HG03280 (cell line): ENCODE data around the gene FGF10.

Experiments used
- ATAC-seq: cut with Tn5 transposase; IDR thresholded peaks from one replicate; pipeline ENCODE4 v1.9.1; 2021; ENCODE audit warnings: mild to moderate bottlenecking, moderate library complexity; ENCODE audit not compliant: unreplicated experiment

Gene FGF10

DNA sequence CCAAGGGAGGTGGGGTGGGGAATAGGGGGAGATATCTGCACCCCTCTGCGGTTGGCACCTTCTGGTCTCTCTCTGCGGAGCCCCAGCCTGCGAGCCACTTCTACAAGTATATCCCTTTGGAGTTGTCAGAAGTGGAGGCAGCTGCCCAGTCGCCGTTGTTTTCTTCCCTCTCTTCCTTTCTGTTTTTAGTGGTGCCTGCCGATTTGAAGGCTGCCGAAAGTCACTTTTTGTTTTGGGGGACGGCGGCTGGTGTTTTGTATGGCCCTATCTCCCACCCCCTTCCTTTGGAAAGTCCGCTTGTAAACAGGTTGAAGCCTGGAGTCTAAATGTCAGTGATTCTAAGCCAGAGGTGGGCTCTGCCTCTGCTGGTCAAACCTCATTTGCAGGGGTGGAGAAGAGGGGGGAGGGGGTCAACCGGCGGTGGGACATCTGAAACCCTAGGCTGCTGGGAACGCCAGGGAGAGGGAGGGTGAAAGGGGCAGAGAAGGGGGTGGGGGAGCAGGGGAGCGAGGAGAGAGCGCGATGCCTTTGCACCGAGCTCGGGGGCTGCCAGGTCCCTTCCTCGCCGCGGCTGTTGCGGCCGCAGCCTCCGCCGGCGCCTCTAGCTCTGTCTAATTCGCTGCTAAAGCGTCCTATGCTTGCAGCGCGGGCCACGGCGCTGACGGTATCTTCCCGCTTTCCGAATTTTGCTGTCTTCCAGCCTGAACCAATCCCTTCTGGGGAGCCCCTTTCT is at the start of gene FGF10:
FGF10 (minus strand) TSS at position 331 of the 733 bp plus-strand sequence. CDS start 738 bp downstream, outside the sequence.
- no peak for ATAC-seq

DNA sequence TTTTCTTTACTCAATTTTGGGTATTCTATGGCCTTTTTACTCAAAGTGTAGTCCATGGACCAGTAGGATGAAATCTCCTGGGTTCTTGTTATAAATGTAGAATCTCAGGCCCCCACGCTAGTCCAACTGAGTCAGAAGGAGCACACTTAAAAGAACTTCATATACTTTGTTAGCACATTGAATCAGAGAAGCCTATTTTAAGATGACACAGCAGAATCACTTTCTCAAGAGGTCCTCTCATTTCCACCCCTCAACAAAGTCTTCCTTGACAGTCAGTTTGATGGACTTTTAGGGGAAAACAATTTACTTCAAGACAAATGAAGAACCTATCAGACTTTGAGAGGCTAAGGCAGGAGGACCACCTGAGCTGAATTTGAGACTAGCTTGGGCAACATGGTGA is 37.7 kb upstream of the FGF10 start:
- ATAC-seq = no peak

DNA sequence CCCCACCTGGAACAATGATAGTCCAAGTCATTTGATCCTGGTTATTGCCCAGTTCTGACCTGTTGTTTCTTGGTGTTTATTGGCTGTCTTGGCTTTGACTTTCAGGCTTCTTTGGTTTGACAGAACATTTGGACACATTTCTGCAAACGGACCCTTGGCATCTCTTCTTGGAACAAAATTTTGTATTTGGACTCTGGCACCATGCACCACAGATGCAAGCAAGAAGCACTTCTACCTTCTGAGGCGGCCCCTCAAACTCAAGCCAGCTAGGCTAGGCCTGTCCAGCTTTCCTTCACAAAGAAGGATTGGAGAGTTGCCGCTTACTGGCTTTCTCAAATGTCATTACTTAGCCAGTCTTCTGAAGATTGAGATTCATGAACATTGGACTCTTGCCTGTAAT is 23.1 kb upstream of the FGF10 start:
- no peak for ATAC-seq

DNA sequence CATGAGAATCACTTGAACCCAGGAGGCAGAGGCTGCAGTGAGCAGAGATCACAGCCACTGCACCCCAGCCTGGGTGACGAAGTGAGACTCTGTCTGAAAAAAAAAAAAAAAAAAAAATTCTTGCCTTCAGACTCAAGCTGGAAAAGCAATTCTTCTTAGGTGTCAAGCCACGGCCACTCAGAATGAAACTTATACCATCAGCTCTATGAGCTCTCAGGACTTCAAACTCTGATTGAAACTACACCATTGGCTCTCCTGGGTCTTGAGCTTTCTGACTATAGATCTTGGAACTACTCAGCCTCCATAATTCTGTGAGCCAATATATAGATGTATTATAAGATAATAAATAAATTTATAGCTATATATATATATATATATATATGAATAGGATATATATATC is 12.9 kb upstream of the FGF10 start:
- no peak for ATAC-seq

DNA sequence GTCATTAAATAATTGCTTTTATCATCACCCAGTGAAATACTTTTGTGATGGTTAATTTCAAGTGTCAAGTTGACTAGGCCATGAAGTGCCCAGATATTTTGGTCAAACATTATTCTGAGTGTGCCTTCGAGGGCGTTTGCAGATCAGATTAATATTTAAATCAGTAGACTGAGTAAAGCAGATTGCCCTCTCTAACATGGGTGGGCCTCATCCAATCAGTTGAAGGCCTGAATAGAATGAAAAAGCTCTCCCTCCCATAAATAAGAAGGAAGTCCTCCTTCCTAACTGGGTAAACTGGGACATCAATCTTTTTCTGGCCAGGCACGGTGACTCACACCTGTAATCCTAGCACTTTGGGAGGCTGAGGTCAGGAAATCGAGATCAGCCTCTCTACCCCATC is 12.4 kb upstream of the FGF10 start:
- ATAC-seq = no peak

DNA sequence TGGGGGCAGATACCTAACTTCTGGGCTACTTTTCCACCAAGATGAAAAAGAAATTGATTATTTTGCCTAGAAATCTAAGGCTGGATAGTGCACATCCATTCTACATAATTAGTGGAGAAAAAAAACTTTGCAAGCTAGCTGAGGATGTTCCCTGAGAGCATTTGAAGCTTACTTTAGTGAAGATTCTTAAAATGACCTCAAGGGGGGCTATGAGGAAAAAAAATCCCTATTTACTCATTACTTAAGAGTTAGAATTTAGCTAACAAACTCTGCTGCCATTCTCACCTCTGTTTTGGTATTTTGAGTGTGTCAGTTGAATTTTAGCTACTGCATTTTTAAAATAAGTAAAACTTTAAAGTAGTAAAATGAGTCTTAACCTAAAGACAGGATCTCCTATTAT is 9.2 kb upstream of the FGF10 start:
- no peak for ATAC-seq

DNA sequence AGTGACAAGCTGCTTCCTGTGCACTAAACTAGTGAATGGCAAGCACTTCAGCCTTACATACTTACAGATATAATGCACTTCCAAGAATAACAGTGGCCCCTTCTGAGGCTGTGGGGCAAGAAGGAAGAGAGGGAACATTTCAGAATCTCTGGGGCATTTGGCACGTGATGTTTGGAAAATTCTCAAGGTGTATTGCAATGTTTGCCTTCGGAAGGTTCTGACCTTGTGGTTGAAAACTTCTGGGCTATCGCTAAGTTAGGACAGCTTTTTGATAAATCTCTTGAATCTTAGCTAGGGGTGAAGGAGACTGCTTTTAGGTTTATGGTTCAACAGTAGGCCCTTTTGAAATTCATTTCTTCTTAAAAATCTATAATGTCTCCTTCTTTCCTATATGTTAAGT is 7.1 kb upstream of the FGF10 start:
- ATAC-seq = no peak

DNA sequence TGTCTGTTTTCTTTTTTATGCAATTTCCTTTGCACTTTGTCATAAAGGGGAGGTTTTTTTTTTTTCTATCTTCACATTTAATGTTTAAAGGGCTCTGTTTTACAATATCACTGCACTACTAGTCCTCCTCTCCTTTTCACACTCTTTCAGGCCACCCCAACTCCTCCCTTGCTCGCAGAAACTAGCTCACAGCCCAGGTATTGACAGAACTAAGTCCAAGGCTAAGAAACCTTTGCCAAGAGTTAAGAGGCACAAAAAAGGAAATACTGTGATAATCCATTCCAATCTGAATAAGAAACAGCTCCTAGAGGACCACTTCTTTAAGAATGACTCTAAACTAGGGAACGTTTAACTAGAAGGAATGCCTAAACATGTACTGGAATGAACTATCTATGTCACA is 1.1 kb upstream of the FGF10 start:
- ATAC-seq = no peak

DNA sequence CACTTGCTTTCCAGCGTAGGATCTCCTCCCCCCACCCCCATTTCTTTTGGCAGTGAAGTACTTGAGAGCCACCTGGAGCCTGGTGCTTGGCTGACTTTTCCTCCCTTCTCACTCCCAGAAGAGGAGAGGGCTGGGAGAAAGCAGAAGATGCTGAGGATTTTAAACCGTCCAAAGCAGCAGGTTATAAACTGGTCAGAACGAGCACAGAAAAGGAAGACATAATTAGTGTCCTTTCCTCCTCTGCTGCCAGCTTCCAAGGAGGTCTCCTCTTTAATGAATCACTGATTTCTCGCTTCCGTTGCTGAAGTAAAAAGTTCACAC is 563 bp upstream of the FGF10 start:
- no peak for ATAC-seq

DNA sequence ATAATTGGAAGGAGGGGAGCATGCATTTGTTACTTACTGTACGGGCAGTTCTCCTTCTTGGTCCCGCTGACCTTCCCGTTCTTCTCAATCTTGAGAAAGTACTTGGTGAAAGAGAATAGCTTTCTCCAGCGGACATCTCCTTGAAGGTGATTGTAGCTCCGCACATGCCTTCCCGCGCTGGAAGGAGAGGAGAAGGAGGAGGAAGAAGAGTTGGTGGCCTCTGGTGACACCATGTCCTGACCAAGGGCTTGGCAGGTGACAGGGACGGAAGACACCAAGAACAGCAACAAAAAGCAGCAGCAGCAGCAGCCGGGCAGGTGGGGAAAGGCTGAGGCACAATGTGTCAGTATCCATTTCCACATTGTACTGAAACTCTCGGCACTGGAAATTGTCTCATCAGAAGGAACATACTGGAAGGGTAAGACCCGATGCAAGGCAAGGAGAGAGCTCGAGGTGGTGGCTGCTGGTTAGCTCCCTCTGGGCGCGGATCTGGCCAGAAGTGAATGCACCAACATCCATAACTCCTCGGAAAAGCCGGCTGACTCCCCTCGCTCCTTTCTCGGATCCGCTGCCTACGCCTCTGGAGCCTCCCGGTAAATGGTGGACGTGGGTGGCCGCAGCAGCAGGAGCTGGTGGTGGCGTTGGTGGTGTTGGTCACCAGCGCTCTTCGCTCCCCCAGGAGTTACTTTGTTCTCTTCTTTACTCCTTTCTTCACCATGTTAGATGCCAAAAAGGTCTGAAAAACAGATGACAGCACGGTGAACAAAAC is 715 bp downstream of the FGF10 start:
- ATAC-seq = no peak

DNA sequence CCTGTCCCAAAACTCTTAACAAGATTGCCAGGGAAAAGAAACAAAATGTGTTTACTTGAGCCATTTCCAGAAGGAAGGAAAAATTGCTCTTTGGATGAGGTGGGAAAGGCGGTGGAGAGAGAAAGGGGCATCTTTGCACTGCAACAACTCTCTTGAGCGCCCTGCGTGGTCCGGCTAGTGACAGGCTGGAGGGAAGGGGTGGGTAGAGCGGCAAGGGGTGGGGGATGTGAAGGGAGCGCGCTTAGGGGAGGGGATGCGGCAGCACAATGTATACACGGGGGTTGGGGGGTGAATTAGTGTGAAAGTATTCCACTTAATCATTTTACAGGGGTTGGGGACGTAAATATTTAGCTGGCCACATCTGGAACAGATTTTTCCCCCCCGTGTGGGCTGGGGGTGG is 1.3 kb downstream of the FGF10 start:
- no peak for ATAC-seq

DNA sequence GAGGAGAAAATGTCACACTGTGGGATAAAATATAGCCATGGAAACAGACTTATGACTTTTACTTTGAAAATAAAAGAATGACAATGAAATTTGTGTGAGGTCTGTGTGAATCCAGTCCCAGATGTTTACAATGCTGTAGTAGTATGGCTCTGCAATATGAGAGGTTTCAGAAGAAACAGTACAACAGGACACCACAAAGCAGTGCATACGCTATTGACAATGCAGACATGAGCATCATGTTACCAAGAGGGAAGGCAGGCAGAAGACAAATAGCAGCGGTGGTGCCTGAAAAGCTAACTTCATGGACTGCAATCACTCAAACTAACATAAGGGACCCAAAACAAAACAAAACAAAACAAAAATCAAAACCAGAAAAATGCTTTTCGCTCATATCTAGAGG is 1.8 kb downstream of the FGF10 start:
- ATAC-seq = no peak

DNA sequence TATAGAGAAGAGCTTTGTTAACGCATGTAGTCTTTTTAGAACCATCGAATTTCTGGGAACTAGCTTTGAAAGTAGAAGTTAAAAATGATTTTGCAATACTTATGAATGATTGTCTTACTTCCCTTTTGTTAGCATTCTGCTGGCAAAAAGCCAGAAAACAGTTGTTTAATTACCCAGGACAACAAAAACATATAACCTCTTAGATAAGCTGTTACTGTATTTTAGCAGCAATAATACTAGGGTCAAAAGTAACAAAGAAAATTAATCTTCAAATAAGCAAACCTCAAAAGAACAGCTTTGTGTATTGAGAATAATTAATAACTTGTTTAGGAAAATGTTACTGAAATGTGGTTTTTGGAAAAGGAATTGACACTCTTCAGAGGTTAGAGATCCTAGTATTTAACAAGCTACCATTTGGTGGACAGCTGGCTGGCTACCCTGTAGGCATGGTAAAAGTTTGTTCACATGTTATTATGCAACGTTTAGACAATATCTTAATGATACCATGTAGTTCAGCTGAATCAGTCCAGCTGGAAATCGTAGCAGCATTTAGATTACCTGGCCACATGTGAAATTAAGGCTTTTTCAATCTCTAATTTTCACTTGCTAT is 3.8 kb downstream of the FGF10 start:
- no peak for ATAC-seq

DNA sequence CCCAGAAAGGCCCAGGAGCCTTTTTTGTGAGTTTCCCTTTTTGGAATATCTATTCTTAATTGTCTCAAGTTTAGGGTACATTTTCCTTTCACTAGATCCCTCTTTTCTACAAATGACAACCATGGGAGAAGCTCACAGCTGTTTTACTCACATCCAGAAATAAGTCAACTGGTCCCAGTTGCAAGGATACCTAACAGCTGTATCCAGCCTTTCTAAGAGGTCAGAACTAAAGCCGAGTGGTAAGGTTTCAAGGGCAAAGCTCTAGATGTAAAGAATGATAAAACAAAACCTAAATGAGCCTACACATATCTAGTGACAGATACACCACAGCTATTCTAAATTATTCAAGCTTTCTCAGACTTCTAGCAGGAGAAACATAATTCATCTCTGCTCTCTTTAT is 4.4 kb downstream of the FGF10 start:
- no peak for ATAC-seq

DNA sequence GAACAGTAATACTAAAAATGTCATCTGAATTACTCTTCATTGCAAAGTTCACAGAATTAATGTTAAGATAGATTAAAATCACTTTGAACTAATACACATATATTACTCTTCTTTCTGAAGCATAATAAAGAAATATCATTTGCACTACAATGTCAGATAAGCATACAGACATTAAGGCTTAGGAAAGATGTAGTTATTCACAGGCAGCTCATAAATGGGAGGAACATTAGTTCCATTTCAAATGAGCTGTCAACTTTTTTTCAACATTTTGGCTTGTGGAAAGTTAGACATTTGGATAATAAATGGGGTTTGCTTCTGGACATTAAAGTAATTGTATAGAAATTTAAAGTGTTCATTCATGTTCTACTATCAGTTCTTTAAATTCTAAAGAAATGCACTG is 6.3 kb downstream of the FGF10 start:
- no peak for ATAC-seq

DNA sequence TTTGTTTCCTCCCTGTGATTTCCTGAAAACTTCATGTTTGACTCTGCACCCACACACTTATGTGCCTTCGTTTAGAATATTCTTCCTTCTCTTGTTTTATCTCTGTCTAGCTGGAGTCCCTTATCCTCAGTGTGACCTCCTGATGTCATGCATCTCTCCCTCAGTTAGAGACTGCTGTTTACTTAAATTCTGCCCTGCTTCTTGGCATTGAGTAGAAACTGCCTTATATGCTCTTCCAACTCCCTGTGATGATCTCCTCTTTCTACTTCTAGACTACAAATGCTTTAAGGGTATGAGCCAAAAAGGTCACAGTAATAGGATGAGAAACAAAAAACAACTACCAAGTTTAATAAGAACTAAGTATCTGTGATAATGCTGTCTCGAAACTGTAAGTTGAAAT is 12.2 kb downstream of the FGF10 start:
- ATAC-seq = no peak

DNA sequence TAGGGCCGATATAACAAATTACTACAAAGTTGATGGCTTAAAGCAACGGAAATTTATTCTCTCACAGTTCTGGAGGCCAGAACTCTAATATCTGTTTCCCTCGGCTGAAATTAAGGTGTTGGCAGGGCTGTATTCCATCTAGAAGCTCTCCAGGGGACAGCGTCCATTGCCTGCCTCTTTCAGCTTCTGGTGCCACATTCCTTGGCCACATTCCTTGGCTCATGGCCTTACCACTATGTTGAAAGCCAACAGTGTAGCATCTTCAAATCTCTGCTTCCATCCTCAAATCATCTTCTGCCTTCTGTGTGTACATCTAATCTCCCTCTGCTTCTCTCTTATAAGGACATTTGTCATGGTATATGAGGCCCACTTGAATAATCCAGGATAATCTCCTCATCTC is 17.2 kb downstream of the FGF10 start:
- no peak for ATAC-seq

DNA sequence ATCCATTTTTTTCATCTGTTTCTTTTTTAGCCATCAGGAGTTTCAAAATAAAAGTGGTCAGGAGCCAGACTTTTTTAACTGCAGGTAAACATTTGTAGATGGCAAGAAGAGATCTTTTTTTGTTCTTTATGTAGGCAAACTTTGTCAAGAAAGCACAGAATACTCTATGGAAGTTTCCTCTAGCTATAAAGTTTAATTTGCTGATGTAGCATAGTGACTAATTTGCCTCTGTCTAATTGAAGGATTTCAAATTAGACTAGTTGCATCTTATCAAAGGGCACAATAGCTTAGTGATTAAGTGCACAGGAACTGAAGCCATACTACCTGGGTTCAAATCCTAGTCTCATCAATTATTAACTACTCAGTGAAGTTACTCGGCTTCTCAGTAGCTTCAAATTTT is 22.0 kb downstream of the FGF10 start:
- ATAC-seq = no peak

DNA sequence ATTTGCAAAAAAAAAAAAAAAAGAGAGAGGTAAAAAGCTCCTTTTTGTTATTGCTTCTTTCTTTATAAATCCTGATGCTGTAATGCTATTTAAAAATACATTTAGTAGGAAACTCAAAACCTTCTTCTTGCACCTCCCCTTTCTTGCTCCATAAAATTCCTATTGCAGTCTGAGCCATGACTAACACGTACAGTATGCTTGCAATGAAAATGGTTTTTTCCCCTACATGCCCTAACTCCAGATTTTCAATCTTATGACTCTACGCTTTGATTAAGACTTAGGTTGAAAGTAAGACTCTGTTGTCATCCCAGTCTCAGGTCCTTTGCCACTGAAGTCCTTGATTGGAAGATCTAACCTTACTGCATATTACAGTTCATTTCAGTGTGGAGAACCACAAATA is 23.9 kb downstream of the FGF10 start:
- ATAC-seq = no peak

DNA sequence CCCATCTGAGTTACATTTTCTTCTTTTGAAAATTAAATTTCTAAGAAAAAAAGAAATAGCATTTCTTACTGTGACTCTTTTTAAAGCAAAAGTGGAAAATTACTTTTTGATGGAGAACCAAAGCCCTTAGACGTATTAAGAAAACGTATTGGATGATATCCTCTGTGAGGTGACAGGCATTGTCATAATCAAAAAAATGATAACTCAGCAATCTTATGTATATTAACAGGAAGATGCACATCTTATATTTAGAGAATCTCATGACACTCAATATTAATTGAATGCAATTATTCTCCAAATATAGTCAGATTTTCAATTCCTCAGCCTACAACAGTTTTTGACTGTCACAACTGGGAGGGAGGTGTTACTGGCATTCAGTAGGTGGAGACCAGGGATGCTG is 25.1 kb downstream of the FGF10 start:
- no peak for ATAC-seq

DNA sequence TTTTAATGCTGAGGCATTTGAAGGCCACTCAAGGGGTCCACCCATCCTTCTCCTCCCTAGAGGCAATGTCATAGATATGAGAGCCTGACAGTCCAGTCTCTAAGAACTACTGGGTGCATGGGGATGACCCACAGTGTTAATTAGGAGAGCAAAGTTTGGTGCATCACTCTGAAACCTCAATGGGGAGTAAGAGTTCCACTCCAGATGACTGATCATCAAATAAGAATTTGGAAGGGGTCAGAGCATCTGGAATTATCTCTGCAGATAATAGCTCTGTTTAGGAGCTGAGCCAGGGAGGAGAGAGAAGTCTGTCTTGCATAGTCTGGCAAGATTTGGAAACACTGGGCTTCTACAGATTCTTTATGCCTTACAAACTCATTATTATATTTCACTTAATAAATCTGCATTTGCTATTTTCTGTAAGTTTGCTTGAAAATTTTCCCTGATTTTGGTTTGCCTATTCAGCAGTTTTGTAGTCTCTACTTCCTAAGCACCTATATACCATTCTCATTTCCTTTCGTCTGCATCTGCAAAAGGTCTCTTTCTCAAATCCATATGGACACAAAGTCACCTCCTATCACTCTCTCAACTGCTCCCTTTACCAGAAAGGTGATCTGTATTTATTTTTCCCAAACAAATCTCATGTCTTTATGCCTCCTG is 27.7 kb downstream of the FGF10 start:
- no peak for ATAC-seq

DNA sequence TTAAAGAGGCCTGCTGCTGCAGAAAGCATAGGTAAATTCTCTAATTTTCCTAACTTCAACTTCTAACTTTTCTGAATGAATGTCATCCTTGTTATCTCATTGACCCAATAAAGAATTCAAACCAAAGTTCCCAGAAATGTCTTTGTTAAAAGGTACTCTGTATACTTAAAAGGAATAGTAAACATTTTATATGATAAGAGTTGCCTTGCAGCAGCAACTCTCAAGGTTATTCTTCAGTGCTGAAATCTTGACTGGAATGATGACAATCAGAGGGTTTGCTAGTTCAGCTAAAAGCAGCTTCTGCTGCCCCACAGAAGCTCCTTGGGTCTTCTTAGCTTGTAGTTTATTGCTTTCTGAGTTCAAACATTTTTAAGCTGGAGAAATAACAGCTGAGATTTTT is 28.3 kb downstream of the FGF10 start:
- no peak for ATAC-seq
